Neural cell (in vitro differentiated cells): ENCODE data around the gene SLC6A15. TPM values are rescaled to one million over a fixed set of nuclear protein-coding genes. Genes with fewer than 3 reads are reported as not detected.

ENCODE experiments used
- H2AFZ ChIP-seq: fragments of 200-600, 300-800 bp; sonication (generic), shearing (Covaris generic); 2 replicates; pipeline ENCODE4 v1.6.0; 2014; ENCODE audit warnings: low read depth, mild to moderate bottlenecking, antibody characterized with exemption, low read length, moderate library complexity
- H3F3A ChIP-seq: fragments of 200-600 bp; shearing (Covaris generic); 2 replicates; pipeline ENCODE4 v1.6.1; 2016; ENCODE audit warnings: mild to moderate bottlenecking, moderate library complexity, mixed read lengths, antibody characterized with exemption, low read length; ENCODE audit not compliant: insufficient read depth, poor library complexity, severe bottlenecking
- H3K27ac ChIP-seq: fragments of 200-600, 300-800 bp; sonication (generic), shearing (Covaris generic); 2 replicates; pipeline ENCODE4 v1.5.1; 2014; ENCODE audit warnings: mild to moderate bottlenecking, low read length, moderate library complexity
- H3K27me3 ChIP-seq: fragments of 300-800, 200-600 bp; sonication (generic), shearing (Covaris generic); 2 replicates; pipeline ENCODE4 v1.6.0; 2014; ENCODE audit warnings: mild to moderate bottlenecking, low read depth, low read length, moderate library complexity; ENCODE audit not compliant: insufficient read depth
- H3K36me3 ChIP-seq: fragments of 300-800, 200-600 bp; sonication (generic), shearing (Covaris generic); 2 replicates; pipeline ENCODE4 v1.5.1; 2014; ENCODE audit warnings: mild to moderate bottlenecking, antibody characterized with exemption, low read length, moderate library complexity; ENCODE audit not compliant: insufficient read depth
- H3K4me2 ChIP-seq: fragments of 300-800, 200-600 bp; sonication (generic), shearing (Covaris generic); 2 replicates; pipeline ENCODE4 v1.6.0; 2014; ENCODE audit warnings: mild to moderate bottlenecking, low read length
- H3K4me3 ChIP-seq: fragments of 300-800, 200-600 bp; sonication (generic), shearing (Covaris generic); 2 replicates; pipeline ENCODE4 v1.5.1; 2014; ENCODE audit warnings: mild to moderate bottlenecking, low read length, moderate library complexity
- H3K79me2 ChIP-seq: fragments of 200-600 bp; shearing (Covaris generic); replicated peaks from 2 replicates; pipeline ENCODE4 v1.6.0; 2014; ENCODE audit warnings: mild to moderate bottlenecking, low read length, moderate library complexity; ENCODE audit not compliant: insufficient read depth
- H3K9ac ChIP-seq: fragments of 300-800, 200-600 bp; sonication (generic), shearing (Covaris generic); 2 replicates; pipeline ENCODE4 v1.6.1; 2016; ENCODE audit warnings: mild to moderate bottlenecking, low read length, mixed read lengths
- H3K9me2 ChIP-seq: fragments of 200-600 bp; shearing (Covaris generic); 2 replicates; pipeline ENCODE4 v1.6.1; 2016; ENCODE audit warnings: mild to moderate bottlenecking, low read length, mixed read lengths; ENCODE audit not compliant: insufficient read depth
- H3K9me3 ChIP-seq: fragments of 200-600, 300-800 bp; sonication (generic), shearing (Covaris generic); 2 replicates; pipeline ENCODE4 v1.6.1; 2016; ENCODE audit warnings: mild to moderate bottlenecking, mixed run types, low read length, moderate library complexity, mixed read lengths
- H4K20me1 ChIP-seq: fragments of 200-600 bp; shearing (Covaris generic); 2 replicates; pipeline ENCODE4 v1.6.1; 2016; ENCODE audit warnings: mild to moderate bottlenecking, mixed run types; ENCODE audit not compliant: insufficient read depth
- EP300 ChIP-seq: fragments of 450-650 bp; conservative IDR thresholded peaks from 2 replicates; pipeline ENCODE4 v1.6.1; 2014; ENCODE audit warnings: antibody characterized with exemption, mild to moderate bottlenecking, moderate library complexity; ENCODE audit not compliant: poor library complexity, severe bottlenecking
- EZH2 ChIP-seq: fragments of 200-600, 300-800 bp; shearing (Covaris generic), sonication (generic); IDR thresholded peaks from 2 replicates; pipeline ENCODE4 v1.6.1; 2014; ENCODE audit warnings: antibody characterized with exemption, low read length, borderline replicate concordance, mild to moderate bottlenecking; ENCODE audit not compliant: insufficient read depth, poor library complexity, severe bottlenecking
- MXI1 ChIP-seq: fragments of 450-650 bp; conservative IDR thresholded peaks from 2 replicates; pipeline ENCODE4 v1.6.1; 2014; ENCODE audit warnings: antibody characterized with exemption, mild to moderate bottlenecking; ENCODE audit not compliant: poor library complexity, severe bottlenecking
- POLR2AphosphoS5 ChIP-seq: IDR thresholded peaks from 2 replicates; pipeline ENCODE4 v1.6.1; 2012
- RAD21 ChIP-seq: fragments of 450-650 bp; conservative IDR thresholded peaks from 2 replicates; pipeline ENCODE4 v1.6.1; 2014; ENCODE audit warnings: antibody characterized with exemption, mild to moderate bottlenecking, moderate library complexity
- REST ChIP-seq: IDR thresholded peaks from 2 replicates; pipeline ENCODE4 v1.6.1; 2012; ENCODE audit warnings: borderline replicate concordance
- SMC3 ChIP-seq: fragments of 450-650 bp; conservative IDR thresholded peaks from 2 replicates; pipeline ENCODE4 v1.6.1; 2014; ENCODE audit warnings: antibody characterized with exemption, mild to moderate bottlenecking, moderate library complexity; ENCODE audit not compliant: poor library complexity
- TAF1 ChIP-seq: IDR thresholded peaks from 2 replicates; pipeline ENCODE4 v1.6.1; 2012; ENCODE audit warnings: low read depth
- polyA plus RNA-seq: library from polyadenylated mRNA; depleted of rRNA; stranded (reverse); fragments of >200 nt; gene quantifications from 2 replicates; pipeline ENCODE4 v1.2.3, GENCODE V29; 2014
- TF ChIP-seq, protein P1 (sequence below): fragments of 450-650 bp; IDR thresholded peaks from 2 replicates; pipeline ENCODE4 v1.5.1; 2014; ENCODE audit warnings: antibody characterized with exemption, mild to moderate bottlenecking, moderate library complexity; ENCODE audit not compliant: poor library complexity, severe bottlenecking

SLC6A15 gene
- polyA plus RNA-seq, 1 donor from 2014 or later, result 11.4 TPM

DNA sequence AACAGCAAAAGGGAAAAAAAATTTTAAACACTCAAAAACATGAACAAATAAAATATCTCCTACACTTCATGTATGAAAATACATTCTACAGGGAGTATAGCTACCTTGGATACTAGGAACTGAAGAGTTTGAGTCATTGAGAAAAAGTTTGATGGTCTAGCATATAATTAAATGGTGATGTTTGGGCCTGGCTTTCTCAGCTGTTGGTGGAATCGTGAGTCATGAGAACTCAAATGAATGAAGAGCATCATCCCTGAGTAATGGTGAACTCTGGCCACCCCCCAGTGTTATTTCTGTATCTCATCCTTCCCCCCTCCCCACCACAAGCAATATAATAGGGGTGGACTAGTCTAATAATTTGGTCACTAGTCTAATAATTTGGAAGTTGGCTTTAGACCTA, 6.7 kb upstream of the SLC6A15 start (continued):
- TF ChIP-seq REST (no peak), SMC3 (no peak), TAF1 (no peak)

DNA sequence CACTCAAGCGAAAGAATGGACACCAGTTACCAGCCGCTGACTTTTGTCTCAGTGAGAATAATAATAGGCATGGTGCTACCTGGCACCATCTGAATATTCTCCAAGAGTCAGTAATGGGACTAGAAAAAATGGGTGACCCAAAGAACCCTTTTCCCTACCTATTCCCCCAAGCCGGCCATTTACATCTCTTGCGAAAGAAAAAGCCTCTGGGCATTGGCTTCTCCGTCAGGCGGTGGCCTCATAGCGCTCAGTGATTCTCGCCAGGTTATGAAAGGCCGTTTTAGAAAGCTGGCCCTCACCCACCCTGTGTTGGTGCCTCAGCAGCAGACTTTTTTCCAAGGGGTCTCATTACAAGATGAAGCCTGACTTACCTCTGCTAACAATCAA, 523 bp upstream of the SLC6A15 start:
- peaks cover 8% of the 10 kb centered on the region for H3K27me3 ChIP-seq

More for the DNA sequence above, 523 bp upstream of the SLC6A15 start:
- Histone ChIP-seq H3K27ac (peak overlapping the region; percentile 37), H2AFZ (peak overlapping the region; percentile 73), H4K20me1 (no peaks in the 10 kb centered on the region), H3K4me3 (peak overlapping the region; percentile 85), H3K79me2 (no peaks in the 10 kb centered on the region), H3F3A (no peaks in the 10 kb centered on the region), H3K9me3 (no peaks in the 10 kb centered on the region), H3K4me2 (peak overlapping the region; percentile 42), H3K36me3 (no peaks in the 10 kb centered on the region), H3K9ac (peak overlapping the region; percentile 82), H3K9me2 (no peaks in the 10 kb centered on the region)
- TF ChIP-seq EZH2 (no peak), POLR2AphosphoS5 (no peak), EP300 (no peak), MXI1 (no peak), SMC3 (no peak), RAD21 (no peak), REST (no peak), TAF1 (no peak)
- TF ChIP-seq, protein P1, sequence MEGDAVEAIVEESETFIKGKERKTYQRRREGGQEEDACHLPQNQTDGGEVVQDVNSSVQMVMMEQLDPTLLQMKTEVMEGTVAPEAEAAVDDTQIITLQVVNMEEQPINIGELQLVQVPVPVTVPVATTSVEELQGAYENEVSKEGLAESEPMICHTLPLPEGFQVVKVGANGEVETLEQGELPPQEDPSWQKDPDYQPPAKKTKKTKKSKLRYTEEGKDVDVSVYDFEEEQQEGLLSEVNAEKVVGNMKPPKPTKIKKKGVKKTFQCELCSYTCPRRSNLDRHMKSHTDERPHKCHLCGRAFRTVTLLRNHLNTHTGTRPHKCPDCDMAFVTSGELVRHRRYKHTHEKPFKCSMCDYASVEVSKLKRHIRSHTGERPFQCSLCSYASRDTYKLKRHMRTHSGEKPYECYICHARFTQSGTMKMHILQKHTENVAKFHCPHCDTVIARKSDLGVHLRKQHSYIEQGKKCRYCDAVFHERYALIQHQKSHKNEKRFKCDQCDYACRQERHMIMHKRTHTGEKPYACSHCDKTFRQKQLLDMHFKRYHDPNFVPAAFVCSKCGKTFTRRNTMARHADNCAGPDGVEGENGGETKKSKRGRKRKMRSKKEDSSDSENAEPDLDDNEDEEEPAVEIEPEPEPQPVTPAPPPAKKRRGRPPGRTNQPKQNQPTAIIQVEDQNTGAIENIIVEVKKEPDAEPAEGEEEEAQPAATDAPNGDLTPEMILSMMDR, result no peak
